GM10266 (cell line): ENCODE data around the gene AGPAT4.
"Not testable (repeated sequence)": the region's sequence is repeated elsewhere in the genome, so short reads cannot be mapped to it uniquely, and the experiment has no call there.

Experiments used
- DNase-seq: peaks from one replicate; pipeline ENCODE4 v3.0.0; 2012; ENCODE audit errors: extremely low spot score
- TF ChIP-seq, protein P1 (sequence below): IDR thresholded peaks from 2 replicates; pipeline ENCODE4 v1.5.1; 2012; ENCODE audit warnings: mild to moderate bottlenecking, low read depth; ENCODE audit not compliant: control insufficient read depth, insufficient read depth; ENCODE audit errors: missing control alignments

Gene AGPAT4

DNA sequence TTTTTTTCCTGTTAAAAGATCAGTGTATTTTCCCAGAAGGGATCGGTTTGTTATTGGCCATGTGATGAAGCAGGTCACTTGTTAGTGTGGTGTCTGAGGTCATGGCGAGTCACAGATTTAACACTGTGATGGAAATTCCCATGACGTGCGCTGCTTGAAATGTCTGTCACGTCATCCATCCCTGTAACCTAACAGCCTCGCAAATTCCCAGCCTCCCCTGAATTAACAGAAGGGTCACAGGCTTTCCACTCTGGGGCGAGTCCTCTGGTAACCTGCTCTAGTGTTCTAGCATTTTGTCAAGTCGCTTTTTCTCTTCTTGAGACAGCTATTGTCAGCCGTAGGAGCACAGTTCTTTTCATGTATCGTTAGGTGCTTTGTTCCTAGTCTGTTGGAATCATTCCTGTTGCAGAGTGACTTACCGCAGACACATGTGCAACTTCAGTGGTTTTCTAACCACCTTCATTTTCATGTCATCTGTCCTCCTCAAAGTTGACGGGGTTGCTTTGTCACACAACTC, 145.1 kb downstream of the AGPAT4 start:
- TF ChIP-seq, protein P1, sequence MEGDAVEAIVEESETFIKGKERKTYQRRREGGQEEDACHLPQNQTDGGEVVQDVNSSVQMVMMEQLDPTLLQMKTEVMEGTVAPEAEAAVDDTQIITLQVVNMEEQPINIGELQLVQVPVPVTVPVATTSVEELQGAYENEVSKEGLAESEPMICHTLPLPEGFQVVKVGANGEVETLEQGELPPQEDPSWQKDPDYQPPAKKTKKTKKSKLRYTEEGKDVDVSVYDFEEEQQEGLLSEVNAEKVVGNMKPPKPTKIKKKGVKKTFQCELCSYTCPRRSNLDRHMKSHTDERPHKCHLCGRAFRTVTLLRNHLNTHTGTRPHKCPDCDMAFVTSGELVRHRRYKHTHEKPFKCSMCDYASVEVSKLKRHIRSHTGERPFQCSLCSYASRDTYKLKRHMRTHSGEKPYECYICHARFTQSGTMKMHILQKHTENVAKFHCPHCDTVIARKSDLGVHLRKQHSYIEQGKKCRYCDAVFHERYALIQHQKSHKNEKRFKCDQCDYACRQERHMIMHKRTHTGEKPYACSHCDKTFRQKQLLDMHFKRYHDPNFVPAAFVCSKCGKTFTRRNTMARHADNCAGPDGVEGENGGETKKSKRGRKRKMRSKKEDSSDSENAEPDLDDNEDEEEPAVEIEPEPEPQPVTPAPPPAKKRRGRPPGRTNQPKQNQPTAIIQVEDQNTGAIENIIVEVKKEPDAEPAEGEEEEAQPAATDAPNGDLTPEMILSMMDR, result no peak
- no peak for DNase-seq

- TF ChIP-seq, protein P1, result no peak
- DNase-seq, result no peak
These were observed 145.6 kb downstream of the AGPAT4 start for GRCh38 chr6:161128230-161128629.

- TF ChIP-seq, protein P1, result no peak
- DNase-seq, result no peak
These were observed 146.7 kb downstream of the AGPAT4 start for GRCh38 chr6:161127071-161127740.

DNA sequence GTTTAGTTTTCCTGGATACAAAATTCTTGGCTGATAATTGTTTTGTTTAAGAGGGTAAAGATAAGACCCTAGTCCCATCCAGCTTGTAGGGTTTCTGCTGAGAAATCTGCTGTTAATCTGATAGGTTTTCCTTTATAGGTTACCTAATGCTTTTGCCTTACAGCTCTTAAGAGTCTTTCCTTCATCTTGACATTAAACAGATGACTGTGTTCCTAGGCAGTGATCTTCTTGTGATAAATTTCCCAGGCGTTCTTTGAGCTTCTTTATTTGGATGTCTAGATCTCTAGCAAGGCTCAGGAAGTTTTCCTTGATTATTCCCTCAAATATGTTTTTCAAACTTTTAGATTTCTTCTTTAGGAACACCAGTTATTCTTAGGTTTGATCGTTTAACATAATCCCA, 148.3 kb downstream of the AGPAT4 start:
- no peak for DNase-seq
- TF ChIP-seq, protein P1, result no peak

DNA sequence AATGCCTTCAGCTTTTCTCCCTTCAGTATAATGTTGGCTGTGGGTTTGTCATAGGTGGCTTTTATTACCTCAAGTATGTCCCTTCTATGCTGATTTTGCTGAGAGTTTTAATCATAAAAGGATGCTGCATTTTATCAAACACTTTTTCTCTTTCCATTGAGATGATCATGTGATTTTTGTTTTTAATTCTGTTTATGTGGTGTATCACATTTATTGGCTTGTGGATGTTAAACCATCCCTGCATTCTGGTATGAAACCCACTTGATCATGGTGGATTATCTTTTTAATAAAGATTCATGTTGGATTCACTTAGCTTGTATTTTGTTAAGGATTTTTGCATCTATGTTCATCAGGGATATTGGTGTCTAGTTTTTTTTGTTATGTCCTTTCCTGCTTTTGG, 150.5 kb downstream of the AGPAT4 start:
- DNase-seq, result not testable (repeated sequence)

DNA sequence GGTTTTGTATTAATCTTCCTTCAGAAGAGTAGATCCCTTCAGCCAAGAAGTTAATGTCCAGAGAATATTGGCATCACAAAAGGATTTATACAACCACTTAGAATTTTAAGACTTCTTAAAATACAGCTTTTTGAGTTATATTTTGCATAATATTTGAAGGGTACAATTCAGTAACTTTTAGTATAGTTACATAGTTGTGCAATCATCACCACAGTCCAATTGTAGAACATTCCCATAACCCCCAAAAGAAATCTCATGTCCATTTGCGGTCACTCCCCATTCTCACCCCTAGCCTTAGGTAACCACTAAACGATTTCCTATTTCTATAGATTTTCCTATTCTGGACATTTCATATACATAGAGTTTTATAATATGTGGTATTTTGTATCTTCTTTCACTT, 155.9 kb downstream of the AGPAT4 start:
- TF ChIP-seq, protein P1, result no peak
- no peak for DNase-seq

GRCh38 chr6:161117308-161117707, 156.6 kb downstream of the AGPAT4 start:
- TF ChIP-seq, protein P1, result no peak
- no peak for DNase-seq

DNA sequence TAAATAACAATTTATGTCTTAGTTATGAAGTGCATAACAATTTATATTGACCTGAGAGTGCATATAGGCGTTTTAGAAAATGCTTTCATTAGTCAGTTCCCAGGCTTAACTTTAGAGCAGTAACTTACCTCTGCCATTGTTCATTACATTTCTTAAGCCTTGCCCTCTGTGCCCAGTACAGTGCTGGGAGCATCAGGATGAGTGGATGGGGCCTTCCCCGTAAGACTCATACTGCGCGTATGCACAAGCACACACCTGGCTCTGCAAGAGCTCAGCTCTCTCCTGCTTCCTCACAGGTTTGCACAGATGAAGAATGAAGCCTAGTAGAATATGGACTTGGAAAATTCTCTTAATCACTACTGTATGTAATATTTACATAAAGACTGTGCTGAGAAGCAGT, 157.3 kb downstream of the AGPAT4 start:
- TF ChIP-seq, protein P1, result no peak
- no peak for DNase-seq
